ENCODE data around the gene UBXN10.
"Not testable (repeated sequence)": the region's sequence is repeated elsewhere in the genome, so short reads cannot be mapped to it uniquely, and the experiment has no call there.

Gene UBXN10

DNA sequence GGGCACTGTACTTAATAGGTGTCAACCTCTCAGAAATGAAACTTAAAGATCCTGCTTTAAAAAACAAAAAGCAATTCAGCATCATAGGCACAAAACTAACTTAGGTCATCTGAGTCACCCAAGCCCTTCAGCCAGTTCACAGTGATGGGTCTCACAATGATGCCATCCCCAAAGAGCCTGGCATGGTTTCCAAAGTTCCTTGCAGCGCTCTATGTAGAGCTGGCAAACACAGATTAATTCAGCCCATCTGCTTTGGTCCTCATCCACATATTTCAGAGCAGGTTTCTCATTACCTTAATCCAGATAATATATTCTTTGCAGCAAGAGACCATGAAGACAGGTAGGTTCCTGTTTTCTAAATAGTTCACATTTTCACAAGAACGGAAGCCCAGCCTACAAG, 15.1 kb downstream of the UBXN10 start:
- no peak for TF ChIP-seq JUND (IDR thresholded peaks at IDR 0.05; ENCODE audit: low read depth)
- DNase-seq (ENCODE audit: low read depth in 1 of 2, low spot score in 1 of 2): no peak
- in situ Hi-C loops (cut with HindIII; ENCODE audit: low pct_unique_long_range_greater_than_20kb, low sequenced_read_pairs): no loop called here

DNA sequence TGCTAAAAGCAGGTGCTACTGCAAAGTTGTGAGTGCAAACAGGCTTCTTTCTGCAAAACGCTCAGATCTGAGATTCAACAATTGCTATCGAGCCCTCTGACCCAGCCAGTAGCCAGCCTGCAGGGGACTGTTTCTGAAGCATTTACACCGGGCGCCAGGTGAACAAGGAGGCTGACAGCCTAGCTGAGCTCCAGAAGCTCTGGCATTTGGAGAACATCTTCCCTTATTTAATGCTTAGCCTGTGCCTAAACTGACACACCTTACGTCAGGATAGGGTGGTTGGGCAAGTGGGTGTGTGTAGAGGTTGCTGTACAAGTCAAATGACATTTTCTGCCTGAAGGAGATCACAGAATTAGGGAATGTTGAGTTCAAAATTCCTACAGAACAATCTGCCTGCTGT, 16.3 kb downstream of the UBXN10 start:
- DNase-seq (ENCODE audit: low read depth in 1 of 2, low spot score in 1 of 2): no peak
- in situ Hi-C loops (cut with HindIII; ENCODE audit: low pct_unique_long_range_greater_than_20kb, low sequenced_read_pairs): no loop called here
- no peak for TF ChIP-seq JUND (IDR thresholded peaks at IDR 0.05; ENCODE audit: low read depth)

DNA sequence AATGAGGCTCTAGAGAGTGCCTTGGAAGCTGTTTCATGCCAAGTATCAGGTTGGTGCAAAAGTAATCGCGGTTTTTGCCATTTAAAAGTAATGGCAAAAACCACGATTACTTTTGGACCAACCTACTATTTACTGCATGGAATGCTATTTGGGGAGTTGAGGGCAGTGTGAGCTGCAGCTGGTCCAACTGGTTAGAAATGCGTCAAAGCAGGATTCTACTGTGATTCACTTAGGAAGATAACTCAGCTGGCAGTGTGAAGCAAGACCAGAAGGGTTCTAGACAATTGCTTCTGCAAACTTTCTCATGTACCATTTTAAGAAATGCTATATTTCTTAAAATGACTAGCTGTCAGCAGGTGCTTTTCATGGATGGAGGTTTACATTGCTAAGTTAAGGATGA, 21.6 kb downstream of the UBXN10 start:
- in situ Hi-C loops (cut with HindIII; ENCODE audit: low pct_unique_long_range_greater_than_20kb, low sequenced_read_pairs): no loop called here
- peak in 1 of 2 experiments; percentile 57 for DNase-seq (ENCODE audit: low read depth in 1 of 2, low spot score in 1 of 2)
- no peak for TF ChIP-seq JUND (IDR thresholded peaks at IDR 0.05; ENCODE audit: low read depth)

DNA sequence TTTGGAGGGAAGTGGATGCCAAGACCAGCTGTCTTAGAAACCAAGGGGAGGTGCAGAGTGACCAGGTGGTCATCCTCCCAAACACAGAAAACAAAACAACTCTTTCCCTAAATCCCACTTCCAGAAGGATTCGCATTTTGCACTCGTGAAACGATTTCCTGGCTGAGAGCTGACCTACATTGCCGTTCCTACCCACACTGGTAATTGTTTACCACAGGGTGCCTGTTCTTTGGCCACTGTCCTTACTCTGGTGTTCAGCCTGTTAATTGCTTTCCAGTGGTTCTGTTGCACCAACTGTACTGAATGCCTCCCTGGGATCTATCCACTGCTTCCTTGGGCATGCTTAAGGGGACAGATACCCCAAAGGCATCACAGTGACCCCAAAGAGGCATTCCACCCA, 23.6 kb downstream of the UBXN10 start:
- in situ Hi-C loops (cut with HindIII; ENCODE audit: low pct_unique_long_range_greater_than_20kb, low sequenced_read_pairs): no loop called here
- no peak for TF ChIP-seq JUND (IDR thresholded peaks at IDR 0.05; ENCODE audit: low read depth)
- no peak for DNase-seq (ENCODE audit: low read depth in 1 of 2, low spot score in 1 of 2)

DNA sequence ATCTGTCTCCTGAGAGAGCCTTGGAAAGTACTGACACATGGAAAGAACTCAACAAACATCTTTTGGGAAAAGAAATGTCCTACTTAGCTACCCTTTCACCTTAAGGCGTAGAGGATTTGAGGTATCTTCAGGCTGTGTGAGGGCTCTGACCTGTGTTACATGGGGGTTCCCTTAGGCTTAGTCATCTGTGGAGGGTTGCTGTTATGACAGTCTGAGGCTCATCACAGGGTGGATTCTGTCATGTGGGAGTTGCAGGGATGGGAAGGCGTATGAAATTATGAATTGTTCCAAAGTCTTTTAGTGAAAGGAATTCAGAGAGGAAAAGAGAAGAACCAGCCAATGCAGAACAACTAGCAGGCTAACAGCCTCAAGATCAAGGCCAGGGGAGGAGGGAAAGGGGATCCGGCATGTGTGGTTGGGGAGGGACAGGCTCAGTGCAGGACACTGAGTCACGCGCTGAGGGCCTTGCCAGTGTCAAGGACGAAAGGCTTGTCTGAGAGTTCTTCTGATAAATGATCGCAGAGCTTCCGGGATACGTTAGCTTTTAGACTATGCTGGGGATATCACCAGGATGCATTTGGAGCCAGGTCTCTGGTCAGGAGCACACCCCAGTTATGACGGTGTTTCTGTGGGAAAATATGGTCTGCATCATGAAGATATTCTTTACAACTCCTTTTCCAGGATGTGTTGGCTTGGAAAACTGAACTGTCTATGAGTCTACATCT, 25.0 kb downstream of the UBXN10 start:
- DNase-seq (ENCODE audit: low read depth in 1 of 2, low spot score in 1 of 2): no peak
- TF ChIP-seq JUND (IDR thresholded peaks at IDR 0.05; ENCODE audit: low read depth): no peak
- in situ Hi-C loops (cut with HindIII; ENCODE audit: low pct_unique_long_range_greater_than_20kb, low sequenced_read_pairs): no loop called here

DNA sequence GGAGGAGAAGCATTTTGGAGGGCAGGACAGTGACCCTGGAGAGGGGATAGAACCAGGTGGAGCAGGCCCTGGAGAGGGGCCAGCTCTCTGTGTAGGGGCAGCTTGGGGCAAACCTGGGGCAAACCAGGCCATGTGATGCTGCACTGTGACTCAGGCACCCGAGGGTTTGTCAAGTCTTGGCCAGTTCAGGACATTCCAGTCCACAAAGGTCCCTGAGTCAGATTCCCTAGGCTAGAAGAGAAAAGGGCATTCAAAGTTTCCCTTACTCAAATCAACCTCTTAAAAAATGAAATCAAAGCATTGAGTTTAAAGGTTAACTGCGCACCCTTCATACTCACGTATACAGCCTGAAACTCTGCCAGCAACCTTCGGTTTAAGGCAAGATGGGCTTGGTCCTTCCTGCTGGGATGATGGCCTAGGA, 25.6 kb downstream of the UBXN10 start:
- in situ Hi-C loops (cut with HindIII; ENCODE audit: low pct_unique_long_range_greater_than_20kb, low sequenced_read_pairs): no loop called here
- no peak for TF ChIP-seq JUND (IDR thresholded peaks at IDR 0.05; ENCODE audit: low read depth)
- no peak for DNase-seq (ENCODE audit: low read depth in 1 of 2, low spot score in 1 of 2)

DNA sequence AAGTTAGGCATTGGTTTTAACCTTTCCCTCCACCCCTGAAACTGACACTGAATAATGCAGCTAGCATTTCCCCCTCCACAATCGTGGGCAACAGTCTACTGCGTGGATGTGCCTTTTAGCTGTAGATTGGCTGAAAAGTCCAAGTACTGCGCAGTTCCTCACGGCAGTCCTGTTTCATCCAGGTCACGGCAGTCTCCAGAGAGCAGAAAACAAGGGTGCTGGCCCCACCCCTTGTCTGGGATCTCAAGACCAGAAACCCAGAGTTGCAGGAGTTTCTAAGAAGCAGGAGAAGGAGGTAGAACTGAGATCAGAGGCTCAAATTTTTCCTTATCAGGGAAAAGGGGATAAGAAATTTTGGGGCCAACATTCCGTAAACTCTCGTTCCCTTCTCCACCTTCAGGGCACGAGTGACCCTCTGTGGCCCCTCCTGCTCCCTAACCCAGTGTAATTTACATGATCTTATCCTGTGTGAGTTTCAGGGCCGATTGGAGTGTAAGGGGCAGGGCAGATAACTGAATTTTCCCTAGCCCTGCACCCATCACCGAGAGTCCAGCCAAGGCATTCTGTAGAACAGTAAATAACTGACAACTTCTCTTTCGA, 26.3 kb downstream of the UBXN10 start:
- no peak for DNase-seq (ENCODE audit: low read depth in 1 of 2, low spot score in 1 of 2)
- TF ChIP-seq JUND (IDR thresholded peaks at IDR 0.05; ENCODE audit: low read depth): no peak
- in situ Hi-C loops (cut with HindIII; ENCODE audit: low pct_unique_long_range_greater_than_20kb, low sequenced_read_pairs): no loop called here

DNA sequence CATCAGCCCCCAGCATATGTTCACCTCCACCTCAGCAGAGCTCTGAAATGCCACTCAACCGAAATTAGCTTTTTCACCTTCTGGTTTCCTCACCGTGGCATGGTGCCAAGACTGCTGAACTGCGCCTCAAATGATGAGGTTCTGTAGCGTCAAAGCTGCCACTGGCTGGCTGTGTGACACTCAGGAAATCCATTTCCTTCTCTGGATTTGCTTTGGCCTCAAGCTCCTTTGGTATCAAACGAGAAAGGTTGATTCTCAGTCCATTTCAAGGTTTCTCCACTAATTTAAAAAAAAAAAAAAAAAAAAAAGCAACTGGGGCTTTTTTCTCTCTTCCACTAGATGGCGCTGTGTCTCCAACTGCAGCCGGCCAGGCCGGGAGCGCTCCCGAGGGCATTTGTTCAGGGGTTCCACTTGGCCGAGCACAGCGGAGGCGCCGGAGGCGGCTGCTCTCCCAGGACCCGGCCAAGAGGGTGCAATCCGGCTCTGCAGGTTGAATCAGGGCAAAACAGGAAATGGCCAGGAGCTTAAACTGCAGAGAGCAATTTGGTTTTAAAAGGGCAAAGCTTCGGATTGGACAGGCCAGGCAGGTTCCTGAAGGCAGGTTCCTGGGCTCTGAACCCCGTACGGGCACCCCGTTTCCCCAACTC, 26.9 kb downstream of the UBXN10 start:
- in situ Hi-C loops (cut with HindIII; ENCODE audit: low pct_unique_long_range_greater_than_20kb, low sequenced_read_pairs): no loop called here
- DNase-seq (ENCODE audit: low read depth in 1 of 2, low spot score in 1 of 2): peak; percentile 26 to 85
- no peak for TF ChIP-seq JUND (IDR thresholded peaks at IDR 0.05; ENCODE audit: low read depth)

DNA sequence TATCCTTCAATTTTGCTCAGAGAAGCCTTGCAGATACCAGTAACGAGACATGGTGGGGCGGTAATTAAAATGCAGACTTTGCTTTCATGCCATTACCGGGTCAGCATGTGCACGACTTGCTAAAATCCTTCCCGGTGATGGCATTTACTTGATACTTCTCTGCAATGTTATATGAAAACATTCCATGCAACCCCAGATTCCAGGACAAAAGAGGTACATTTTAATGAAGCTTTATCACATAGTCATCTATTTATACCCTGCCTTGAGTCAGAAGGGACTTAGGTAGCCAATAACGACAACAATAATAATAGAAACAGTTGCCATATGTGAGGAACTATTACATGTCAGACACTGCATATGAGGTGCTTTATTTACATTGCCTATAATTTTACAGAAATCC, 29.8 kb downstream of the UBXN10 start:
- no peak for TF ChIP-seq JUND (IDR thresholded peaks at IDR 0.05; ENCODE audit: low read depth)
- no peak for DNase-seq (ENCODE audit: low read depth in 1 of 2, low spot score in 1 of 2)
- in situ Hi-C loops (cut with HindIII; ENCODE audit: low pct_unique_long_range_greater_than_20kb, low sequenced_read_pairs): no loop called here

DNA sequence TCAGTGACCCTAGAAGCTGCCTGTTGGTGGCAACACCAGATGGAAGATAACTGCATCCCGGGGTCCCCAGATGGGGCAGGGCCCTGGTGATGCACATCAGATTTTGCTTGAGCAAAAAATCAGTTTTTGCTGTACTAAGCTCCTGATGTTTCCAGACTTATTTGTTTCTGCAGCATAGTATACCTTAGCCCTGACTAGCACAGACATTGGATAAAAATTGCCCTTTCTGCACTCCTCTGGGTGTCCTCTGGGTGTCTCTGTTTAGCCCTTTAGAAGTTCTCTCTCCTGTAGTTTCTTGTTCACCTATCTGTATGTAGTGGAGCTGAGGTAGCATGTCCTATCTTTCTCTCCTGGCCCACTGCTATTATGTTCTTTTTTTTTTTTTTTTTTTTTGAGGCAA, 30.7 kb downstream of the UBXN10 start:
- no peak for TF ChIP-seq JUND (IDR thresholded peaks at IDR 0.05; ENCODE audit: low read depth)
- in situ Hi-C loops (cut with HindIII; ENCODE audit: low pct_unique_long_range_greater_than_20kb, low sequenced_read_pairs): no loop called here
- DNase-seq (ENCODE audit: low read depth in 1 of 2, low spot score in 1 of 2): peak in 1 of 2 experiments; percentile 54

DNA sequence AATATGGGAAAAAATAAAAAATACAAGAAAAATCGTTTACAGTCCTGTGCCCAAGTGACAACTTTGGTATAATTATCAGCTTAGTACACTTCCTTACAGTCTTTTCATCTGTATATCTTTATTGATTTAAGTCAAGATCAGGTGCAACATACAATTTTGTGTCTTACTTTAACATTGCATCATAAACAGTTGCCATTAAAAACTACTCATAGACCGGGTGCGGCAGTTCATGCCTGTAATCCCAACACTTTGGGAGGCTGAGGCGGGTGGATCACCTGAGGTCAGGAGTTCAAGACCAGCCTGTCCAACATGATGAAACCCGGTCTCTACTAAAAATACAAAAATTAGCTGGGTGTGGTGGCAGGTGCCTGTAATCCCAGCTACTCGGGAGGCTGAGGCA, 33.2 kb downstream of the UBXN10 start:
- in situ Hi-C loops (cut with HindIII; ENCODE audit: low pct_unique_long_range_greater_than_20kb, low sequenced_read_pairs); DNase-seq (ENCODE audit: low read depth in 1 of 2, low spot score in 1 of 2): not testable (repeated sequence)

DNA sequence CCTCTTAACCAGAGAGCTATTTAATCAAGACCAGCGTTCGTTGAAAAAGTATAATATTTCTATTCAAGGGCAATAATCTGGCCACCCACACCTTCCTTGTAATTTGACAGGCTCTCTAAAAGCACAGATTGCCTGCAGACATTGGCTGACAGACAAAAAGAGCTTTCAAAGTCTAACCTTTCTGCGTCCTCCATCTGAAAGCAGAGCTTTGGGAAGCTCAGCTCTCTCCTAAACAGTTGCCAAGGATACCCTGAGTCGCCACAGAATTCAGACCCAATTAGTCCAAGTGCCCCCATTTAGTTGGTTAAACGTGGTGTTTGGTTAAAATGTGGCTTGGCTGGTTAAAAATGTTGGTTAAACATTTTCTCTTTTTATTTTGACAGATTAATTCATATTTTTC, 34.1 kb downstream of the UBXN10 start:
- no peak for TF ChIP-seq JUND (IDR thresholded peaks at IDR 0.05; ENCODE audit: low read depth)
- in situ Hi-C loops (cut with HindIII; ENCODE audit: low pct_unique_long_range_greater_than_20kb, low sequenced_read_pairs): no loop called here

DNA sequence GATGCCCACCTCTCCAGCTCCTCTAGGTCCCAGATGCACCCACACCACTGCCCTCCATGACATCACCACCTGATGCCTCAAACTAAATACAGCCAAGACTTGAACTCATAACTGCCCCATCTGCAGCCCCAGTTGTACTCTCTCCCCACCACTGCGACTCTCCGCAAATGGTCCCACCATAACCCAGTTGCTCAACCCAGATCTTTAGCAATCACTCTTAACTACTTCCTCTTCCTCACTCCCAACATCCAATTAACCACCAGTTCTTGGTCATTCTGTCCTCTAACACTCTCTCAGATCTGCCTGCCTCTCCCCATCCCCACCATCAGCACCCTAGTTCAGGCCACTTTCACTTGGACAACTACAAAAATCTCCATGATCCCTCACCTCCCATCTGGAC, 37.2 kb downstream of the UBXN10 start:
- in situ Hi-C loops (cut with HindIII; ENCODE audit: low pct_unique_long_range_greater_than_20kb, low sequenced_read_pairs): no loop called here
- no peak for TF ChIP-seq JUND (IDR thresholded peaks at IDR 0.05; ENCODE audit: low read depth)

More for the DNA sequence above, 34.1 kb downstream of the UBXN10 start:
- DNase-seq (ENCODE audit: low read depth in 1 of 2, low spot score in 1 of 2): no peak

More for the DNA sequence above, 37.2 kb downstream of the UBXN10 start:
- no peak for DNase-seq (ENCODE audit: low read depth in 1 of 2, low spot score in 1 of 2)

Measured in T47D (cell line).